Right renal pelvis (tissue), 4 donors: ENCODE results near the gene DENND2A. TPM values are rescaled to one million over a fixed set of nuclear protein-coding genes. Genes with fewer than 3 reads are reported as not detected.
"Not testable (repeated sequence)": the region's sequence is repeated elsewhere in the genome, so short reads cannot be mapped to it uniquely, and the experiment has no call there.

ENCODE experiments used
- DNase-seq, 4 donors: peaks; one replicate each; pipeline ENCODE4 v3.0.0-alpha.2; 2013; ENCODE audit warnings: low read depth in 4 of 4, low spot score in 3 of 4, missing footprints in 1 of 4
- polyA plus RNA-seq, 4 donors: library from polyadenylated mRNA; unstranded; fragments of 120-200 nt; gene quantifications; one replicate each; pipeline ENCODE4 v1.2.1, GENCODE V29; 2013; ENCODE audit not compliant: insufficient read length in 4 of 4

Gene DENND2A
- polyA plus RNA-seq, 4 donors, result 38.3 to 42.6 (median 40.2) TPM

- peak in 1 of 4 donors; percentile 58 for DNase-seq
Measured at GRCh38 chr7:140624392-140625191, 16.0 kb downstream of the DENND2A start.

DNA sequence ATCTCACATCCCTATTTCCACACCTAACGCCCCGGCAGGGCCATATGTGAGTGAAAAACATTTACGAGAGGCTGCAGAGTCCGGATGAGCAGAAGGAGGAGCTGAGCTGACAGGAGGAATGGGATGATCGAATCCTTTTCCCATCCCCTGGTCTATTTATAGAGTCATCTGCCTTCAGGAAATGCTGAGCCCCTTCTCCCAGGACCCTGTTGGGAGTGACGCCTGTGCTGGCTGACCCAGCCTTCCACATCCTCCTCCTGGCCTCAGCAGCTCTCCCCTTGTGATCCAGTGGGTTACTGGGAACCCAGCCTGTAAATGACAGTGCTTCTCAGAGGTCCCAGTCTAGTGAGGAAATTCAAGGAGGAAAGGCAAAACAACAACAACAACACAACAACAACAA lies 16.6 kb downstream of the DENND2A start:
- DNase-seq, result no peak

DNA sequence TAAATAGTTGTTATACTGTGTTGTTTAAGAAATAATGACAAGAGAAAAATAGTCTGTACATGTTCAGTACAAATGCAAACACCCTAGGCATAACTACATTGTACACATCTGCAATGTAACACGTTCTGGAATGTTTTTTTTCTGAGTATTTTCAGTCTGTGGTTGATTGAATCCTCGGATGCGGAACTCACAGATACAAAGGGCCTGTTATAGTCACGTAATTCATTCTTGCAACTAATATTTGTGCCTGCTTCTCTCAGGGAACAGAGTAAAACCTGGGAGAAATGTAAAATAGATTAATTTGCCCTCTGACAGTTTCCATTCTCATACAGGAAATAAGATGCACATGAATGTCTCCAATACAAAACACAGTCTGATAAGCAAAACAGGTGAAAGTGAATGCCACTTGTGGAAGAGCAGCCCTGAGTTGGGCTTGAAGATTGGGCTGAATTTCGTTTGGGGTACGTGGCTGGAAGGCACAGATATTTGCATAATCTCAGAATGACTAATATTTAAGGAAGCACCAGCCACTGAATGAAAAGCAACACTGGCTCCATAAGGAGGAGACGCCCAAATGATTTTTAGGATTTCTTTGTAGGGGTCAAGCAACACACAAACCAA lies 19.1 kb downstream of the DENND2A start:
- no peak for DNase-seq

DNA sequence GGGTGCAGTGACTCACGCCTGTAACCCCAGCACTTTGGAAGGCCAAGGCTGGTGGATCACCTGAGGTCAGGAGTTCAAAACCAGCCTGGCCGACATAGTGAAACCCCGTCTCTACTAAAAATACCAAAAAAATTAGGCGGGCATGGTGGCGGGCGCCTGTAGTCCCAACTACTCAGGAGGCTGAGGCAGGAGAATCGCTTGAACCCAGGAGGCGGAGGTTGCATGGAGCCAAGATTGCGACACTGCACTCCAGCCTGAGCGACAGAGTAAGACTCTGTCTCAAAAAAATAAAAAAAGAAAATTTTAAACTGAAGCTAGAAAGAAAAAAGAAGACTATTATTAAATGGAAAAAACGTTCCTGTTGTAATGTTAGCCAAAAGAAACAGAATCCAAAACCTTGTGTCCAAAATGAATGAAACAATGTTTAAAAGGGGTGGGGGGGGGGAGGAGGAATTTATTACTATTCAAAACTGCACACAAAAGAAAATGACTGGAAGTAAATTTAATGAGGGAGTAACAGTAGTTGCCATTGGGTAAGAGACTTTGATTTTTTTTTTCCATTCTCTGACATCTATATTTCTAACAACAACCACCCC lies 20.6 kb downstream of the DENND2A start:
- DNase-seq, result not testable (repeated sequence)

- DNase-seq, result no peak
Measured at GRCh38 chr7:140619176-140619575, 21.4 kb downstream of the DENND2A start.

- DNase-seq, result no peak
Measured at GRCh38 chr7:140618306-140618705, 22.3 kb downstream of the DENND2A start.

- DNase-seq, result no peak
Measured at GRCh38 chr7:140617081-140617480, 23.5 kb downstream of the DENND2A start.

- DNase-seq, result no peak
Measured at GRCh38 chr7:140616328-140616727, 24.3 kb downstream of the DENND2A start.

DNA sequence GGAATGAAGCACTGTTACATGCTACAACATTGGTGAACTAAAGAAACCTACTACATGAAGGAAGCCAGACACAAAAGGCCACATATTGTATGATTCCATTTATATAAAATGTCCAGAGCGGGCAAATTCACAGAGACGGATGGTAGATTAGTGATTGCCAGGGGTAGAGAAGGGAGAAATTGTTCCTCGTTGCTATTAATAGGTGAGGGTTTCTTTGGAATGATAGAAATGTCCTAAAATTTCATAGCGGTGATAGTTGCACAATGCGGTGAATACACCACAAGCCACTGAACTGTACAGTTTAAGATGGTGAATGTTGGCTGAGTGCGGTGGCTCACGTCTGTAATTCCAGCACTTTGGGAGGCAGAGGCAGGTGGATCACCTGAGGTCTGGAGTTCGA lies 29.0 kb downstream of the DENND2A start:
- DNase-seq, result no peak

GRCh38 chr7:140610204-140611165 lies 30.1 kb downstream of the DENND2A start:
- DNase-seq, result no peak

GRCh38 chr7:140609646-140610045 lies 31.0 kb downstream of the DENND2A start:
- no peak for DNase-seq

- no peak for DNase-seq
Measured at GRCh38 chr7:140607441-140607989, 33.1 kb downstream of the DENND2A start.

GRCh38 chr7:140605337-140605736 lies 35.3 kb downstream of the DENND2A start:
- DNase-seq, result no peak

DNA sequence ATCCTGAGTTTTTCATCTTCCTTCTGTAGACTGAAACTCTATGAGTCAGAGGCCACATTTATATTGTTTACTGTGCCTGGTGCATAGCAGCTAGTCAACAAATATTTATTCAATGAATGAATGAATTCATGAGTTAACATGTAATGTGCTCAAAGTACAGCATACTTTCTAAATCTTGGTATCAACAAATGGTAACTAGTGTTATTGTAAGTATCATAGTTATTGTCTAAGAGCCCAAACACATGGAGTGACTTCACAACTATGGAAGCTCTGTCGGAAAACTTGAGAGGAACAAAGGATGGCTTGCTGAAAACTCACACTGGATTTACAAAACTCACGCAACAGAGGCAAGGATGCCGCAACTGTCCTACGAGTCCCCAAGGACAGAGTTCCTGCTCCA lies 35.9 kb downstream of the DENND2A start:
- no peak for DNase-seq

- DNase-seq, result no peak
Measured at GRCh38 chr7:140604076-140604475, 36.5 kb downstream of the DENND2A start.

GRCh38 chr7:140601566-140602174 lies 38.9 kb downstream of the DENND2A start:
- no peak for DNase-seq

GRCh38 chr7:140600341-140600740 lies 40.3 kb downstream of the DENND2A start:
- DNase-seq, result no peak

DNA sequence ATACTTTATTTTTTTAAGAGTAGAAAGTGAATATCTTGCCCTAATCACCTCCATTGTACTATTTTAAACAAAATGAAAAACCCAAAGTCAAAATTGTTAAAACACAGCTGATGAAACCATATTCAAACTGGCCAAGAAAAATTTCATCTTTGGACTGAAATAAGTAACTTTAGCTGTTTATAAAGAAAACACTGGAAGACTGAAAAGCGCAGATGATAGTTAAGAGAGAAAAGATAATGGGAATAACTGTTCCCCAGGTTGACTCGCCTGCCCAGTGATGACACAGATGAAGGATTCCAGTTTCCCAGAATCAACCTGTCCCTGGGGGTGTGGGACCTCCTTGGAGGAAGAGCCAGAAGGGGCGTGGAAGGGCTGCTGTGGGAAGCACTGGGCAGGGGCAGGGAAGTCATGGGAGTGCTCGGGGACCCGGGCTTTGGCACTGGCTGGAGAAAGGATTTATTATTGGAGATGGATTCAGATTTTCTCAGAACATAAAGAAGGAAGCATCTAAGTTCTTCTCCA lies 43.1 kb downstream of the DENND2A start:
- no peak for DNase-seq

GRCh38 chr7:140596519-140597427 lies 43.8 kb downstream of the DENND2A start:
- DNase-seq, result no peak
